OCI-LY1 (cell line): Measurements from ENCODE around the gene SULF2.

Experiments used
- EZH2 ChIP-seq: fragments of 200-600 bp; sonication (generic), shearing (Covaris generic); IDR thresholded peaks from 2 replicates; pipeline ENCODE4 v1.8.0; 2017; ENCODE audit warnings: borderline replicate concordance, mixed run types, mild to moderate bottlenecking, antibody characterized with exemption, low read length, moderate library complexity, mixed read lengths
- TF ChIP-seq, protein P1 (sequence below): fragments of 200-600 bp; sonication (generic), shearing (Covaris generic); IDR thresholded peaks from 2 replicates; pipeline ENCODE4 v1.5.1; 2017; ENCODE audit warnings: mild to moderate bottlenecking, antibody characterized with exemption, low read length, moderate library complexity, mixed read lengths

DNA sequence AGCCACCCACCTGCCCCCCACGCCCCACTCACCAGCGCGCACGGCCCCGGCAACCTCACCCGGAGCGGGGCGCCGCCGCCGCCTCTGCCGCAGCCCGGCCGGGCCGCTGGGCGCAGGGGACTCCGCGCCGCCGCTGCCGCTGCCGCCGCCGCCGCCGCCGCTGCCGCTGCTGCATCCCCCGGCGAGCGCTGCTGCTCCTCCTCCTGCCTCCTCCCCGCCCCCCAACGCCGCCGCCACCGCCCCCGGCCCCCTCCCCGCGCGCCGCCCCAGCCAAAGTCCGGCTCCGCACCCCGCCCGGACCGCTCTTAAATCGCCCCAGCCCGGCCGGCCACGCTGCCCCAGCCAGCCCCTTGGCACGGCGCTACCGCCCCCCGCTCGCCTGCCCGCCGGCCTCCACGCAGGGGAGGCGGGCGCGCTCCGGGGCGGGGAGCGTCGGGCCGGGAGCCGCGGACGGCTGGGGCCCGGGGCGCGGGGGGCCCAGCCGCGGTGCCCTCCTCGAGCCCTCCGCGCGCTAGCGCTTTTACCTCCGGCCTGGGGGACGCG lies at the start of gene SULF2:
- TF ChIP-seq, protein P1, sequence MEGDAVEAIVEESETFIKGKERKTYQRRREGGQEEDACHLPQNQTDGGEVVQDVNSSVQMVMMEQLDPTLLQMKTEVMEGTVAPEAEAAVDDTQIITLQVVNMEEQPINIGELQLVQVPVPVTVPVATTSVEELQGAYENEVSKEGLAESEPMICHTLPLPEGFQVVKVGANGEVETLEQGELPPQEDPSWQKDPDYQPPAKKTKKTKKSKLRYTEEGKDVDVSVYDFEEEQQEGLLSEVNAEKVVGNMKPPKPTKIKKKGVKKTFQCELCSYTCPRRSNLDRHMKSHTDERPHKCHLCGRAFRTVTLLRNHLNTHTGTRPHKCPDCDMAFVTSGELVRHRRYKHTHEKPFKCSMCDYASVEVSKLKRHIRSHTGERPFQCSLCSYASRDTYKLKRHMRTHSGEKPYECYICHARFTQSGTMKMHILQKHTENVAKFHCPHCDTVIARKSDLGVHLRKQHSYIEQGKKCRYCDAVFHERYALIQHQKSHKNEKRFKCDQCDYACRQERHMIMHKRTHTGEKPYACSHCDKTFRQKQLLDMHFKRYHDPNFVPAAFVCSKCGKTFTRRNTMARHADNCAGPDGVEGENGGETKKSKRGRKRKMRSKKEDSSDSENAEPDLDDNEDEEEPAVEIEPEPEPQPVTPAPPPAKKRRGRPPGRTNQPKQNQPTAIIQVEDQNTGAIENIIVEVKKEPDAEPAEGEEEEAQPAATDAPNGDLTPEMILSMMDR = no peak
- TF ChIP-seq EZH2 = no peak
